HG03575 (cell line): ENCODE data around the gene NAXE.
"Not testable (repeated sequence)": the region's sequence is repeated elsewhere in the genome, so short reads cannot be mapped to it uniquely, and the experiment has no call there.

ENCODE experiments used
- ATAC-seq: cut with Tn5 transposase; IDR thresholded peaks from one replicate; pipeline ENCODE4 v1.9.1; 2021; ENCODE audit not compliant: unreplicated experiment, insufficient number of reproducible peaks, low FRiP score; ENCODE audit errors: extremely low read depth

Gene NAXE

GRCh38 chr1:156591432-156592157, at the start of gene NAXE:
Gene NAXE (plus strand): TSS chr1:156591776. CDS start chr1:156591805, 29 bp downstream.
- ATAC-seq = no peak

GRCh38 chr1:156543066-156543465, 48.5 kb upstream of the NAXE start:
- no peak for ATAC-seq

GRCh38 chr1:156544592-156545102, 46.9 kb upstream of the NAXE start:
- ATAC-seq = no peak

- ATAC-seq = no peak
Observed at GRCh38 chr1:156546267-156546666, 45.3 kb upstream of the NAXE start.

GRCh38 chr1:156547434-156547833, 44.1 kb upstream of the NAXE start:
- ATAC-seq = no peak

- no peak for ATAC-seq
Observed at GRCh38 chr1:156547982-156548381, 43.6 kb upstream of the NAXE start.

- no peak for ATAC-seq
Observed at GRCh38 chr1:156549390-156549789, 42.2 kb upstream of the NAXE start.

GRCh38 chr1:156549831-156550230, 41.7 kb upstream of the NAXE start:
- no peak for ATAC-seq

- ATAC-seq = no peak
Observed at GRCh38 chr1:156550346-156550745, 41.2 kb upstream of the NAXE start.

GRCh38 chr1:156551066-156551643, 40.4 kb upstream of the NAXE start:
- no peak for ATAC-seq

GRCh38 chr1:156551869-156552268, 39.7 kb upstream of the NAXE start:
- ATAC-seq = no peak

GRCh38 chr1:156552518-156552917, 39.1 kb upstream of the NAXE start:
- ATAC-seq = no peak

- ATAC-seq = not testable (repeated sequence)
Observed at GRCh38 chr1:156552937-156553336, 38.6 kb upstream of the NAXE start.

GRCh38 chr1:156553860-156554485, 37.6 kb upstream of the NAXE start:
- ATAC-seq = no peak

- ATAC-seq = no peak
Observed at GRCh38 chr1:156554971-156555370, 36.6 kb upstream of the NAXE start.

- no peak for ATAC-seq
Observed at GRCh38 chr1:156555715-156556114, 35.9 kb upstream of the NAXE start.

- no peak for ATAC-seq
Observed at GRCh38 chr1:156556354-156556753, 35.2 kb upstream of the NAXE start.

GRCh38 chr1:156559086-156559796, 32.3 kb upstream of the NAXE start:
- ATAC-seq = no peak

GRCh38 chr1:156559797-156560385, 31.7 kb upstream of the NAXE start:
- ATAC-seq = no peak
